CD1c-positive myeloid dendritic cell (primary cell): ENCODE measurements around the gene TSEN34.
"Not testable (repeated sequence)": the region's sequence is repeated elsewhere in the genome, so short reads cannot be mapped to it uniquely, and the experiment has no call there.

Source experiments
- DNase-seq: peaks from one replicate; pipeline ENCODE4 v3.0.0-alpha.2; 2016; ENCODE audit errors: extremely low spot score

The TSEN34 gene

DNA sequence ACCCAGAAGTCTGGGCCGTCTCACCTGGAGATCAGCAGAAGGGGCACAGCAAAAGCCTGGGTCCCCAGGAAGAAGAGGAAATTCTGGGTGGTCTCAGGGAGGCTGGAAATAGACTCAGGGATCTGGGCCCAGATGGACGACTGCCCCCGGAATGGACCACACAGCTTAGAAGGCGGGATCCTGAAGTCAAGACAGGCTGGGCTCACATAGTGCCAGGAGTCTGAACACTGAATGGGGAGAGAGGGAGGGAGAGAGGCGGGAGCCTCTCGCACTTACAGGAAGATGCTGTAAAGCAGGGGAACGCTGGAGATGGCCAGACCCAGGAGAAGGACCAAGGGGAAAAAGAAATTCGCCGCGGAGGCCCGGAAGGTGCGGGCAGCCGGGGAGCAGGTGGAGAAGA, 30.3 kb upstream of the TSEN34 start:
- no peak for DNase-seq

DNA sequence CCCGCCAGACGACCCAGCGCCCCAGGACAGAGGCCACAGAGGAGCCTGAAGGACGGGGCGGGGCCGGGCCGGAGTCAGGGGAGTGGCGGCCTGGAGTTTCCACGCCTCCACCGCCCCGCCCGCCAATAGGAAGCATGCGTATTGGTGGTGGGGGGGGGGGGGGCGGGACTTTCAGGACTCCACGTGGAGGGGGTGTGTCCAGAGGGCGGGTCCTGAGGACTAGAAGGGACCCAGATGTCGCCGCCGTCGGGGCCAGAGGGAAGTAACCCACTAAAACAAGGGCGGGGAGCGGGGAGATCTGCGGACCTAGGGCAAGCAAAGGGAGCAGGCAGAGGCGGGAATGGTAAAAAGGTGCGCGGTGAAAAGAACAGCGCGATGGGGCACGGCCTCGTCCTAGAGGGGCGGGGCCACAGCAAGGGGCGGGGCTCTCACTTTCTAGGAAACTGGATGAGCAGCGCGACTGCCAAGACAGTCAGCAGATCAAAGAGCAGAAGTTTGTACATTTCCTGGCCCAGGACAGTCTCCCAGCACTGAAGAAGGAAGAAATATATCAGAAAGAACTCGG, 28.8 kb upstream of the TSEN34 start:
- DNase-seq, result peak; percentile 91

DNA sequence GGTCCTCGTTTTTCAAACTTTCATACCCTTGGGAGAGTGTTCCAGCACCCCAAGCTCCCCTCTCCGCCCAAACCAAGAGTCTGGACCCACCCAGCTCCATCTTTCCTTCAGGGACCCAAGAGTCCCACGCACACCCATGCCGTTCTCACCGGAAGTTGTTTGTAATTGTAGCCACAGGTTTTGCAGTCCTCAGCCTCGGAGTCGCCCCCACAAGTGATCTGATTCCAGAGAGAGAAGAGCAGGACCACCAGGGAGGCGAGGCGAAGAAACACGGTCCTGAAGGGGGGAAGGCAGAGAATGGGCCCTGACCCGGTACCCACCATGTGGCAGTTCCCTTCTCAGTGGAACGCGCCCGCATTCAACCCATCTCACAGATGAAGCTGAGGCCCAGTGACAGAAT, 28.2 kb upstream of the TSEN34 start:
- DNase-seq, result no peak

DNA sequence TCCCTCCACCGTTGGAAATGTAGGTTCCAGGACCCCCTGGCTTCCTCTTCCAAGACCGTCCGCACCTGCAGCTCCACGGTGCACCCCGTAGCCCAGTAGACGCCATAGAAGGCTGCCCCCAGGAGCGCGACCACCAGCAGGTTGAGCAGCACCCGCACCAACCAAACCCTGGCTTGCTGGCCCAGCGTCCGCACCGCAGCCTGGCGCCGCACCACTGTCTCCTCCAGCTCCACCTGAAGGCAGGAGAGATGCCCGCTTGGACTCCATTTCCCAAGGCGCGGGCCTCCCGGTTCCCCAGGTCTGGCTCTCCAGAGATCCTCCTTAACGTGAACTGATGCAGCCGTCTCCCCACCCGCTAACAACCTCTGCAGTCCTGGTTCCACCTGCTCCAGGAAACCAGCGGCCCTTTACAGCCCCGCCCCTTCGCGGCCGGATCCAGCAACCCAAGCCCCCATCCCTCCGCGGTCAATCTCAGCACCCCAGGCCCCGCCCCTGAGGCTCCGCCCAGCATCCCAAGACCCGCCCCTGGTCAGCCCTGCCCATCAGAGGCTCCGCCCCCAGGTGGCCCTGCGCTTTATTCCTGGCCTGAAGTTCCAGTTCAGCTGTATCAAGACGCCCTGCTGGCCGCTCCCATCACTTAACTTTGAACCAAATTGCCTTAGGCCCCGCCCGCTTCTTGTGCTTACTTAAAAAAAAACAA, 26.6 kb upstream of the TSEN34 start:
- DNase-seq, result peak; percentile 56

DNA sequence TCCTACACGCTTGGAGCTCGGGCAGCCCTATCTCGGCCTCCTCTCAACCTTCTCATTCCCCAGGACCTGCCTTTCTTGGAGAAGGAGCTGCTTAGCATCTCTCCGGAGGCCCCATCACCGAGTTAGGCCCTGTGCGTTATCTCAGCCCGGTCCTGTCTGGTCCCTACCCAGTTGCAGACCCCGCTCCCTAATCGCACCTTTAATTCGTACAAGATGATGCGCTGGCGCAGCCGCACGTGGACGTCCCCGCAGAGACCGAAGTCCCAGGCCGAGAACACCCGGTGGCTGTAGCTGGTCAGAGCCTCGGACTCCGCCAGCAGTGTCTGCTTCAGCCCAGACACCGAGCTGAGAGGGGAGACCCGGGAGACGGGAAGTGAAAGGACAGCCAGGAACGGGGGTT, 25.9 kb upstream of the TSEN34 start:
- no peak for DNase-seq

DNA sequence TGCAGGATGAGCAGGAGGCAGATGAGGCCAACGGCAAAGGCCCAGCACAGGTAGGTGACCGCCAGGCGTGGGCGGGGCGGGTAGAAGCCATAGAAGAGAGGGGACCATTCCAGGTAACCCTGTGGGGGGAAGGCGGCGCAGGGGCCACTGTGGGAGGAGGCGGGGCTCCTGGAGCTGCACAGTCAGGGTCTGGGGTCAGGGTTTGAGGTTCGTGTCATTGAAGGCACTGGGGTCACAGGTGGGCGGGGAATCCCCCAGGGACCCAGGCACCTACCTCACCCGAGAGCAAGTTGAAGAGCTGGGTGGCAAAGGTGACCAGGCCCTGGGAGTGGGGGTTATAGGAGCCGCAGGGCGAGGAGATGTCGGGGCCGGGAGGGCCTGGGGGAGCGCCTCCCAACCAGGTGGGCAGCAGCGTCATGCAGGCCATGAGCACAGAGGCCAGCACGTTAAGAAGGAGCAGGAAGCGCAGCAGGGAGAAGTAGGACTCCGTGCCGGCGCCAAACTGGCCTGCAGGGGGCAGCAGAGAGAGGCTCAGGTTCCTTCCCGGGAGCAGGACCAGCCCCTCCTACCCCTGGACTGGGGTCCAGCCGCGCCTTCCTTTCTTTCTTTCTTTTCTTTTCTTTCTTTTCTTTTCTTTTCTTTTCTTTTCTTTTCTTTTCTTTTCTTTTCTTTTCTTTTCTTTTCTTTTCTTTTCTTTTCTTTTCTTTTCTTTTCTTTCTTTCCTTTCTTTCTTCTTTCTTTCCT, 22.8 kb upstream of the TSEN34 start:
- peak; percentile 93 for DNase-seq

DNA sequence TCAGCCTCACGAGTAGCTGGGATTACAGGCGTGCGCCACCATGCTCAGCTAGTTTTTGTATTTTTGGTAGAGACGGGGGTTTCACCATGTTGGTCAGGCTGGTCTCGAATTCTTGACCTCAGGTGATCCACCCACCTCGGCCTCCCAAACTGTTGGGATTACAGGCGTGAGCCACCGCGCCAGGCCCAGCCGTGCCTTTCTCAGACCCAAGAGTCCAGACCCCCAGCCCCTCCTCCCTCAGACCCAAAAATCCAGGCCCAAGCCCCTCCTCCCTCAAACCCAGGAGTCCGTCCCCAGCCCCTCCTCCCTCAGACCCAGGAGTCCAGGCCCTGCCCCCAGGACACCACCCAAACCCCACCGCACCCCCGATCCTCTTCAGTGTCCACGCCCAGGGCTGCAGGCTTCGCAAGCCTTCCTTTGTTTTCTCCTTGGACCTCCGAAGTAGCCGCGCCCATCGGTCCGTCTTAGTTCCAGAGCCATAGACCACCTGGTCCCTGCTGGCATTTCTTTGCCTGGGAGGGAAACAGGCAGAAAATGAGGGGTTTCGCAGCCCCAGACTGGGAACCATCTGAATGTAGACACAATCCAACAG, 21.9 kb upstream of the TSEN34 start:
- DNase-seq, result no peak

DNA sequence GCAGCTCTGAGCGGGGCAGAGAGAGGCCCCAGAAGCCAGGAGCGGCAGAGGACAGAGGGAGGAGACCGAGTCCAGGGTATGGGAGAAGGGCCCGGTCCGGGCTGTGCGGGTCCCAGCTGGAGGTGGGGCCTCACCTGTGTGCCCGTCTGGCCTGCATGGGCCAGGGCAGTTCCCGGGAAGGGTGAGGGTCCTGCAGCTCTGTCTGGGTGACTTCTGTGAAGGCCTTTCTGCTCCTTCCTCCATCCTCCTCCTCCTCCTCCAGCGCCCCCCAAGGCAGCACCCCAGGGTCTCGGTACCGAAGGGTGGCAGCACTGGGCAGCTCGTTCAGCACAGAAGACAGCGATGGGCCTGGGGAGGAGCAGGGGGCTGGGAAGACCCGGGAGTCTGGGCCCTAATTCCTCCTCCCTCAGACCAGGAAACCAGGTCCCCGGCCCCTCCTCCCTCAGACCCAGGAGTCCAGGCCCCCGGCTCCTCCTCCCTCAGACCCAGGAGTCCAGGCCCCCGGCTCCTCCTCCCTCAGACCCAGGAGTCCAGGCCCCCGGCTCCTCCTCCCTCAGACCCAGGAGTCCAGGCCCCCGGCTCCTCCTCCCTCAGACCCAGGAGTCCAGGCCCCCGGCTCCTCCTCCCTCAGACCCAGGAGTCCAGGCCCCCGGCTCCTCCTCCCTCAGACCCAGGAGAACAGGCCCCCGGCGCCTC, 19.2 kb upstream of the TSEN34 start:
- DNase-seq, result not testable (repeated sequence)

DNA sequence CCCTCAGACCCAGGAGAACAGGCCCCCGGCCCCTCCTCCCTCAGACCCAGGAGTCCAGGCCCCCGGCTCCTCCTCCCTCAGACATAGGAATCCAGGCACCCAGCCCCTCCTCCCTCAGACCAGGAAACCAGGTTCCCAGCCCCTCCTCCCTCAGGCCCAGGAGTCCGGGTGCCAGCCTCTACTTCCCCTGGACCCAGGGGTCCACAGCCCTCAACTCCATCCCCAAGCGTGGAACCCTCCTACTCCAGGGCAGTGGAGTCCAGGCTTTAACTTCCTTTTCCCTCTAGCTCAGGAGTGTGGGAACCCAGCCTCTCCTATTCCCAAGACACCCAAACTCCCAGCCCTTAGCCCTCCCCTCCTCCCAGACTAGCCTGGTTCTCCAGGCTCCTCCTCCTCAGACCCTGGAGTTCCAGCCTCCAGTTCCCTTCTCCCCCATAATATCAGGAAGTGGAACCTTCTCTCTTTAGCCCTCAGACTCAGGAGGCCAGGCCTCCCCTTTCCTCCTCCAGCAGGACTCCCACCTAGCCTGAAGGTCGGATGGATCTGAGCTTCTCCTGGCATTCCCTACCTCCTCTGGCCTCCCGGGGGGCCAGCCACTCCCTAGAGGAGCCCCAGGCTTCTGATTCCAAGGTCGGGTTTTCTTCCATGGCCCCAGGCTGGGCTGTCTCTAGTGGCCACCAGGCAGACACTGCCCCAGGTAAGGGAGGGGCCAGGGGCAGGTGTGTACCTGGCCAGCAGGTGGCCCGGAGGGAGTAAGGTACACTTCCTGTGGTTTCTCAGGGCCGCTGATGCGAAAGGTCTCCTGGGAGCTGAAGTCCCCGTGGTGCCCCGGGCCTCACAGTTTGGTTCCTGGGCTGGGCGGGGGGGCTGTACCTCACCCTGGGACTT, 18.4 kb upstream of the TSEN34 start, which contains the start of gene TMC4:
TMC4 (minus strand) TSS at position 690 of the 888 bp plus-strand sequence; CDS start at position 647, 43 bp downstream.
- no peak for DNase-seq

DNA sequence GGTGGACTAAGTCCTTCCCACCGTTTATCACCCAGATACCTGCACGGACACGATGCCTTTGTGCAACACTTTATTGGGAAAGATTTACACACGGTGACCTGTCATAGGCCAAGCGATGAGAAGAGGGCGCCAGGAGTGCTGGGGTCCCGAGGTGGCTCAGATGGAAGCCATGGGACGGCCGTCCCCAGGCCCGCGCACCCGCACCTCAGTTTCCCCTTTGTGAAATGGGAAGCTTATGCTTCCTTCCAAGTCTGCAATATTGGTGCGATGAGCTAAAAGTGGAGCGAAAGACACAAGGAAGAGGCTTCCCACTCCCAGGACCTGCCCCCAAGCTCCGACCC, 17.8 kb upstream of the TSEN34 start:
- no peak for DNase-seq

DNA sequence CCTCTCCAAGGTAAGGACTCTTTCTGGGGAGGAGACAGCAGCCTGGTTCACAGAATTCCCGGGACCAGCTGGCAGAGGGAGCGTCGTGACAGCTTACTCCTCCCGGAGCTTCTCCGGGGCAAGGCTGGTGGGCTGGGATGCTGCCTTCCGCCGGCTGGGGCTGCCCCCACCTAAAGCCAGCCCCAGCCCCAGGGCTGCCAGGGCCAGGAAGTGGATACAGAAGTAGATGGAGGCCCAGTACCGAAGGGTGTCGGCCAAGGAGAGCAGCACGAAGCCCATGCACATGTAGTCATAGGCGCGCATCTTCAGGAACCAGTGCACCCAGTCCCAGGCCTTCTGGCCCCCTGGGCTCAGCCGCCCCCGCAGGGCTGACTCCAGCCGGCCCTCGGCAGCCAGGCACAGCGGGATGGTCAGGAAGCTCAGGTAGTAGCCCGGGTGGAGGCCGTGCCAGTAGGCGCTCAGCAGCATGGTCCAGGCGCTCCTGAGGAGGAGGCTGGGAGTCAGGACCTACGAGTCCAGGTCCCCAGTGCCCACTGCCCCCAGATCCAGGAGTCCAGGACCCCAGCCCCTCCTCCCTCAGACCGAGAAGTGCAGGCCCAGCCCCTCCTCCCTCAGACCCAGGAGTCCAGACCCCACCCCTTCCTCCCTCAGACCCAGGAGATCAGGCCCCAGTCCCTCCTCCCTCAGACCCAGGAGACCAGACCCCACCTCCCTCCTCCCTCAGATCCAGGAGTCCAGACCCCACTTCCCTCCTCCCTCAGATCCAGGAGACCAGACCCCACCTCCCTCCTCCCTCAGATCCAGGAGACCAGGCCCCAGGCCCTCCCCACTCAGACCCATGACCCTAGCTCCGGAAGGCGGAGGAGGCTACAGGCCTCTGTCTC, 16.9 kb upstream of the TSEN34 start:
- no peak for DNase-seq

DNA sequence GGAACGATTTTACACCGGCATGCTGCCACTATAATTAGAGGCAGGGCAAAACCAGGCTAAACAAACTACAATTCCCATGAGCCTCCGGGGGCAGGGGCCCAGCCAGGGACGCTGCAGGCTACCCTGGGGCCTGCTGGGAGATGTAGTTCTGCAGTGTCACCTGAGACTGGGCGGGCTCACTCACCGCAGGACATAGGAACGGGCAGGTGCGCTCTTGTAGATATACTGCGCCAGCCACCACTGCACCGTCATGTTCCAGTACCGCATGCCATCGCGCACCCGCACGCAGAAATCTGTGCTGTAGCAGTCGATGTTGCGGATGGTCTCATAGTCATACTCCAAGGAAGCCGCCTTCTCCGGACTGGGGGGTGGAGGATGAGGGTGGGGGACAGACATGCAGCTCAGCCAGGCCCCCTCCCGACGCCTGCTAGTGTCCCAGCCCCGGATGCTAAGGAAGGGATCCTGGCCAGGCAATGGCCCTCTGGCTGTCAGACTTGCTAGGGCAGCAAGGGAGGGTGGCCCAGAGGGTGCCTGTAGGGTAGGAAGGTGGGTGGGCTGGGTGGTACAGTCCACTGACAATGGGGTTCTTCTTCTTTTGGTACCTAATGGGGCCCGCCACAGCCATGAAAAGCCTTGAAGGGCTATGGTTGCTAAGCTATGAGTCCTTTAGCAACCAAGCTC, 12.4 kb upstream of the TSEN34 start:
- peak; percentile 38 for DNase-seq

DNA sequence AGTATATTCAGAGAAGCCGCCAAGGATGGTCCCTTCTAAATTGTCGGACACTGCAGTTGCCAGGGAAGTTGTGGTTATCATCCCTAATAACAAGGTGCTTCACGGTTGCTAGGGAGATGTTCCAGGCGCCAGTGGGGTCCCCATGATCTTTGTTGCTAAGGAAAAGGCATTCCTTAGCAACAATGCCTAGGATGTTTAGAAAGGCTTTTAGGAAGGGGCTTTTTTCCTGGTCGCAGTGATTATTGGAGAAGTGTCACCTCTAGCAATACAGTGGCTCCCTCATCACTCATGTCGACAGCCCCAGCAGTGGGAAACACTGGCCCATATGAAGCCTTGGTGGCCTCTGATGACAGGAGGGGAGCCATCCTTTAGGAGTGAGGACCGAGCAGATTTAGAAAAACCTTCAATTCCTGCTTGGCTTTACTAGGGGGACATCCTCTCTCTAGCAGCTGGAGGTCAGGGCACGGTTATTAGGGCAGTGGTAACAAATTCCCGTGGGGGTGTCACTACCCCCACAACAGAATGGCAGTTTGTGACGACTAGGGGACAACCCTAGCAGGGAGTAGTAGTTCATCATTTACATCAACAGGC, 11.8 kb upstream of the TSEN34 start:
- no peak for DNase-seq

DNA sequence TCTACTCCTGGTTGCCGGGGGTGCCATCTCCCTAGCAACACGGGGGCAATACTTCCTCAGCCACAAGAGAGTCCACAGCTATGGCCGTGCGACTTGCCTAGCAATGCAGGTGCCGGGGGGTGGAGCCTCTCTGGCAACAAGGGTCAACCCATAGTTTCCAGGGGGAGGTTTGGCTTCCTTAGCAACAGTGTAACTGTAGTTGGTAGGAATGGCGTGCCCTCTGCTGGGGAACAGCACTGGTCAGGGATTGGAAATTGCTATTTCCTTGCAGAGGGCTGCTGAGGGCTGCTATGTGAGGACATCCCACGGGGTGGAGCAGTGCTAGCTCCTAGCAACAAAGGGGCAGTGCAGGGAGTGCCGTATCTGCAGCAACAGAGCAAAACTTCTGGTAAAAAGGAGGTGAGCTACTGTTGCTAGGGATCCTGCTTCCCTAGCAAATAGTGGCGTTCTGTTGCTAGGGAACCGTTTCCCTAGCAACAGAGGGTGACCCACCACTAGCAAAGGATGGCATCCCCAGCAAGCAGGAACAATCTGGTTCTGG, 11.1 kb upstream of the TSEN34 start:
- peak; percentile 42 for DNase-seq

DNA sequence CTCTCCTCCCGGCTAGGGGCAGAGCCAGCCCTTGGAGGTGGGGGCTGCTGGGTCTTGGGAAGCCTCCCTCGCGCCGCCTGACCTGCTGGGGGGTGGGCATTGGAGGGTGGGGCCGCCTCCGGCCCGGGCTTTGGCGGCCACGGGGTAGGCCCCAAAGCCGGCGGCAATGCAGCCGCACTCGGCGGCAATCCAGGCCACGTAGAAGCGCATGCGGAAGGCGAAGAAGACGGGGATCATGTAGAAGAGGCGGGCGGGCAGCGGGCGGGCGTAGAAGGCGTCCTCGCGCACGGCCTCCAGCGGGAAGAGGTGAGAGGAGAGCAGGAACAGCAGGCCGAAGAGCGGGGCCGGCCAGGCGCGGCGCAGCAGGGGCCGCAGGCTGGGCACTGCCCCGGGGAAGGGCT, 10.4 kb upstream of the TSEN34 start:
- DNase-seq, result no peak

DNA sequence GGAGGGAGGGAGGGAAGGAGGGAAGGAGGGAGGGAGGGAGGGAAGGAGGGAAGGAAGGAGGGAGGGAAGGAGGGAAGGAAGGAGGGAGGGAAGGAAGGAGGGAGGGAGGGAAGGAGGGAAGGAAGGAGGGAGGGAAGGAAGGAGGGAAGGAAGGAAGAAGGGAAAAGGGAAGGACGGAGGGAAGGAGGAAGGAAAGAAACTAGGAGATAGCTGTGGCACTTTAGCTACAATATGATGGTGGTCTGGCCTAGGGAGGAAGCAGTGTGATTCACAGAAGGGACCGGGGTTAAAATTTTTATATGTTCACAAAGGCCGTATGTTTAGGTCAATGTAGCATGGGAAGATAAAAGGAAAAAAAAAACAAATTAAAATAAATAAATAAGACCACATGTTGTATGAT, 9.2 kb upstream of the TSEN34 start:
- not testable (repeated sequence) for DNase-seq

DNA sequence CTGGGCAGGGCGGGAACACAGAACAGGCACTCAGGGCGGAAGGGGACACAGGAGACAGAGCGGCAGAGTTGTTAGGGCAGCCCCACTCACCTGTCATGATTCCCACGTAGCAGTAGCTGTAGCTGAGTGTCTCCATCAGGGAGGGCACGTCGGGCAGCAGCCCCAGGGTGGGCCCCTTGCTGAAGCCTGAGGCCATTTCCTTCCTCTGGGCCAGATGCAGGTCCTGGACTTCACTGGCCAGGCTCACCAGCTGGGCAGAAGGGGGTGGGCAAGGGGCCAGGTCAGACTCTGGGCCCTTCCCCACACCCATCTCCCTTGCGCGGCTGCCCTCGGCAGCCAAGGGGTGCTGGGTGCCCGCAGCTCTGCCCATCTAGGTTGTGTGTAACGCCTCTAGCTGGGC, 7.7 kb upstream of the TSEN34 start:
- no peak for DNase-seq

DNA sequence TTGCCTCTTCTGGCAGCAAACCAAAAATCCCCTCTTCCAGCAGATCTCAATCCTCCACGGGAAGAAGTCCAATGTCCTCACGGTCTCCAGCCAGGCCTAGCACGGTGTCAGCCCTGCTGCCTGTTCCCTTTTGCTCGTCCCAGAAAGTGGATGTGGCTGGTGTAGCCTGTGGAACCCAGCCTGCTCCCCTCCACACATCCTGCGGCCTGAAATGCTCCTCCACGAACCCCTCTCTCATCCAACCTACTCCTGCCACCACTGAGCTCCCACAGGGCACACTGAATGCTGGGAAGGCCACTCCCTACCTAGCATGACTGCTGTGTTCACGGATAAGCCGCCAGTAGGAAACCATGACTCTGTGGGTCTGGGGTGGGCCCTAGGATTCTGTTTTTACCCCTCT, 4.8 kb upstream of the TSEN34 start:
- DNase-seq, result no peak

DNA sequence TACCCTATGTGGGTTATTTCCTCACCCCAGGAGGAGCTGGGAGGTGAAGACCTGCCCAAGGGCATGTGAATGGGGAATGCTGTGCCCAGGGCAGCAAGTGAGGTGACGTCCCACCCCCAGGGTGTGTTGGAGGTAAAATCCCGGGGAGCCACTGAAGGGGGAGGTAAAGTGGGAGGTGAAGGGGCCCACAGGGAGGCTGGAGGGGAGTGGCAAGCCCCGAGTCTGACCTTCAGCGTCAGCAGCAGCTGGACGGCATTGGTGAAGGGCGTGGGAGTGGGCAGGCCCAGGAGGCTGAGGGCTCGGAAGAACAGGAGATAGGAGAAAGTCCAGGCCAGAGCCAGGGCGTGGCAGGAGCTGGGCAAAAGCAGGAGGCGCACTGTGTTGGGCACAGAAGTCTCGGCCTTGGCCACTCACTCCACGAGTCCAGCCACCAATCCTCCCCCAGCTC, 4.2 kb upstream of the TSEN34 start:
- DNase-seq, result no peak
